ENCODE results near the gene TRHDE. TPM values are rescaled to one million over a fixed set of nuclear protein-coding genes. Genes with fewer than 3 reads are reported as not detected.

TRHDE gene
- total and polyA plus RNA-seq, 2 donors (not counting 1 experiment from before 2014, with no cell fraction given): 7.3 to 8.8 TPM

GRCh38 chr12:72297666-72298065 lies 25.5 kb downstream of the TRHDE start:
- Histone ChIP-seq H3K4me2 (ENCODE audit: extremely low read depth, insufficient read depth, low read length) (no peak overlapping the region), H3K4me1 (ENCODE audit: control insufficient read depth, extremely low read depth, insufficient read depth, low read length) (peaks cover 3% of the 10 kb centered on the region), H3K9me3 (ENCODE audit: control insufficient read depth, insufficient read depth, low read depth, low read length) (no peaks in the 10 kb centered on the region), H2AFZ (ENCODE audit: low read length) (no peak overlapping the region), H3K36me3 (ENCODE audit: control insufficient read depth, insufficient read depth, low read length) (no peaks in the 10 kb centered on the region), H4K20me1 (ENCODE audit: control insufficient read depth, extremely low read depth, insufficient read depth, low read length) (no peaks in the 10 kb centered on the region), H3K27me3 (ENCODE audit: control insufficient read depth, insufficient read depth, low read length) (no peaks in the 10 kb centered on the region), H3K27ac (ENCODE audit: insufficient read depth, low read length) (no peak overlapping the region), H3K4me3 (replicated peaks in 1 of 4; ENCODE audit: control extremely low read depth in 1 of 4, insufficient read depth in 1 of 4, low read depth in 3 of 4, low read length in 4 of 4) (no peak overlapping the region), H3K79me2 (ENCODE audit: control insufficient read depth, insufficient read depth, low read length) (no peaks in the 10 kb centered on the region), H3K9ac (ENCODE audit: insufficient read depth, low read length) (no peak overlapping the region)
- DNase-seq (ENCODE audit: low read depth in 2 of 2): no peak
- TF ChIP-seq CTCF (conservative IDR thresholded peaks at IDR 0.05 in 1 of 2, IDR thresholded peaks at IDR 0.05 in 1 of 2; ENCODE audit: low read depth in 1 of 2, low read length in 2 of 2) (no peak), EZH2 (IDR thresholded peaks at IDR 0.05; ENCODE audit: low read length, missing control alignments) (no peak)

- peak in 1 of 2 donors; percentile 64 for DNase-seq (ENCODE audit: low read depth in 2 of 2)
- Histone ChIP-seq H3K79me2 (ENCODE audit: control insufficient read depth, insufficient read depth, low read length) (no peaks in the 10 kb centered on the region), H3K9me3 (ENCODE audit: control insufficient read depth, insufficient read depth, low read depth, low read length) (no peaks in the 10 kb centered on the region), H3K36me3 (ENCODE audit: control insufficient read depth, insufficient read depth, low read length) (no peaks in the 10 kb centered on the region), H3K4me2 (ENCODE audit: extremely low read depth, insufficient read depth, low read length) (no peak overlapping the region), H3K9ac (ENCODE audit: insufficient read depth, low read length) (no peak overlapping the region), H3K4me1 (ENCODE audit: control insufficient read depth, extremely low read depth, insufficient read depth, low read length) (peaks cover 3% of the 10 kb centered on the region), H3K27me3 (ENCODE audit: control insufficient read depth, insufficient read depth, low read length) (no peaks in the 10 kb centered on the region), H3K27ac (ENCODE audit: insufficient read depth, low read length) (no peak overlapping the region), H3K4me3 (replicated peaks in 1 of 4; ENCODE audit: control extremely low read depth in 1 of 4, insufficient read depth in 1 of 4, low read depth in 3 of 4, low read length in 4 of 4) (no peak overlapping the region), H4K20me1 (ENCODE audit: control insufficient read depth, extremely low read depth, insufficient read depth, low read length) (no peaks in the 10 kb centered on the region), H2AFZ (ENCODE audit: low read length) (no peak overlapping the region)
- no peak for TF ChIP-seq CTCF (conservative IDR thresholded peaks at IDR 0.05 in 1 of 2, IDR thresholded peaks at IDR 0.05 in 1 of 2; ENCODE audit: low read depth in 1 of 2, low read length in 2 of 2)
- TF ChIP-seq EZH2 (IDR thresholded peaks at IDR 0.05; ENCODE audit: low read length, missing control alignments): no peak
These were observed 28.6 kb downstream of the TRHDE start for GRCh38 chr12:72300728-72301127.

GRCh38 chr12:72304751-72305150 lies 32.6 kb downstream of the TRHDE start:
- Histone ChIP-seq H3K4me1 (ENCODE audit: control insufficient read depth, extremely low read depth, insufficient read depth, low read length) (no peaks in the 10 kb centered on the region), H3K27me3 (ENCODE audit: control insufficient read depth, insufficient read depth, low read length) (no peaks in the 10 kb centered on the region), H3K4me3 (replicated peaks in 1 of 4; ENCODE audit: control extremely low read depth in 1 of 4, insufficient read depth in 1 of 4, low read depth in 3 of 4, low read length in 4 of 4) (no peak overlapping the region), H2AFZ (ENCODE audit: low read length) (no peak overlapping the region), H3K4me2 (ENCODE audit: extremely low read depth, insufficient read depth, low read length) (no peak overlapping the region), H3K9me3 (ENCODE audit: control insufficient read depth, insufficient read depth, low read depth, low read length) (no peaks in the 10 kb centered on the region), H3K9ac (ENCODE audit: insufficient read depth, low read length) (no peak overlapping the region), H4K20me1 (ENCODE audit: control insufficient read depth, extremely low read depth, insufficient read depth, low read length) (no peaks in the 10 kb centered on the region), H3K27ac (ENCODE audit: insufficient read depth, low read length) (no peak overlapping the region), H3K79me2 (ENCODE audit: control insufficient read depth, insufficient read depth, low read length) (no peaks in the 10 kb centered on the region), H3K36me3 (ENCODE audit: control insufficient read depth, insufficient read depth, low read length) (no peaks in the 10 kb centered on the region)
- DNase-seq (ENCODE audit: low read depth in 2 of 2): no peak
- no peak for TF ChIP-seq EZH2 (IDR thresholded peaks at IDR 0.05; ENCODE audit: low read length, missing control alignments)
- no peak for TF ChIP-seq CTCF (conservative IDR thresholded peaks at IDR 0.05 in 1 of 2, IDR thresholded peaks at IDR 0.05 in 1 of 2; ENCODE audit: low read depth in 1 of 2, low read length in 2 of 2)

All from fibroblast of lung (primary cell).